PC-3 (cell line): ENCODE measurements around the gene EAF2. TPM values are rescaled to one million over a fixed set of nuclear protein-coding genes. Genes with fewer than 3 reads are reported as not detected.

Experiments used
- ATAC-seq: fragments of 200-7000 bp; cut with Tn5 transposase; 2 replicates; pipeline ENCODE4 v1.9.1; 2020; ENCODE audit warnings: mild to moderate bottlenecking, moderate library complexity
- BruUV-seq: library from RNA; stranded (reverse); fragments of 400-500 nt; replicated peaks from 2 replicates; lab custom pipeline; 2021; lab: Mats Ljungman, UMichigan
- CTCF ChIA-PET: fragments of 300-600 bp; sonication (Branson Sonifier 250); formaldehyde crosslinking; loops from one replicate; lab custom pipeline; 2022; ENCODE audit warnings: antibody characterized with exemption; lab: Charles Lee
- POLR2A ChIA-PET: fragments of 300-600 bp; sonication (Branson Sonifier 250); formaldehyde crosslinking; loops from one replicate; lab custom pipeline; 2022; ENCODE audit warnings: antibody characterized with exemption; ENCODE audit not compliant: unreplicated experiment; lab: Charles Lee
- DNase-seq: peaks from one replicate; pipeline ENCODE4 v3.0.0-alpha.2; 2015
- H2AFZ ChIP-seq: fragments of 300-600 bp; sonication (generic); 2 replicates; pipeline ENCODE4 v1.6.0; 2016; ENCODE audit warnings: antibody characterized with exemption, low read length
- H3F3A ChIP-seq: fragments of 300-600 bp; sonication (generic); one replicate; pipeline ENCODE4 v1.6.0; 2017; ENCODE audit warnings: antibody characterized with exemption, low read length, control low read depth, mild to moderate bottlenecking; ENCODE audit not compliant: unreplicated experiment
- H3K27ac ChIP-seq: fragments of 300-600 bp; sonication (generic); 2 replicates; pipeline ENCODE4 v1.5.1; 2016; ENCODE audit warnings: mild to moderate bottlenecking, low read length
- H3K27me3 ChIP-seq: fragments of 300-600 bp; sonication (generic); 2 replicates; pipeline ENCODE4 v1.6.1; 2016; ENCODE audit warnings: low read length, mixed read lengths
- H3K36me3 ChIP-seq: fragments of 300-600 bp; sonication (generic); 2 replicates; pipeline ENCODE4 v1.6.1; 2016; ENCODE audit warnings: low read depth, mixed run types, low read length, mixed read lengths
- H3K4me1 ChIP-seq: fragments of 300-600 bp; sonication (generic); 2 replicates; pipeline ENCODE4 v1.5.1; 2016; ENCODE audit warnings: low read length; ENCODE audit not compliant: insufficient read depth
- H3K4me2 ChIP-seq: fragments of 300-600 bp; sonication (generic); 2 replicates; pipeline ENCODE4 v1.6.0; 2016; ENCODE audit warnings: low read length
- H3K4me3 ChIP-seq: fragments of 300-600 bp; sonication (generic); 2 replicates; pipeline ENCODE4 v1.5.1; 2016; ENCODE audit warnings: mild to moderate bottlenecking, low read length, mixed read lengths
- H3K79me2 ChIP-seq: fragments of 300-600 bp; sonication (generic); 2 replicates; pipeline ENCODE4 v1.6.1; 2017; ENCODE audit warnings: low read length, mixed read lengths
- H3K9ac ChIP-seq: fragments of 300-600 bp; sonication (generic); 2 replicates; pipeline ENCODE4 v1.6.0; 2016; ENCODE audit warnings: mild to moderate bottlenecking, low read length
- H3K9me2 ChIP-seq: fragments of 300-600 bp; sonication (generic); replicated peaks from 2 replicates; pipeline ENCODE4 v1.6.1; 2016; ENCODE audit warnings: mixed run types, low read length, mixed read lengths
- H3K9me3 ChIP-seq: fragments of 300-600 bp; sonication (generic); 2 replicates; pipeline ENCODE4 v1.6.1; 2016; ENCODE audit warnings: low read length, mixed read lengths
- H4K20me1 ChIP-seq: fragments of 300-600 bp; sonication (generic); 2 replicates; pipeline ENCODE4 v1.6.1; 2016; ENCODE audit warnings: low read length, mixed read lengths
- CTCF ChIP-seq: fragments of 300-600 bp; sonication (generic); conservative IDR thresholded peaks from 2 replicates; pipeline ENCODE4 v1.5.1; 2017; ENCODE audit warnings: antibody characterized with exemption, low read depth, mild to moderate bottlenecking, low read length
- EZH2 ChIP-seq: fragments of 300-600 bp; sonication (generic); IDR thresholded peaks from one replicate; pipeline ENCODE4 v1.6.1; 2017; ENCODE audit warnings: antibody characterized with exemption, mild to moderate bottlenecking, low read length; ENCODE audit not compliant: unreplicated experiment
- EZH2phosphoT487 ChIP-seq: fragments of 300-600 bp; sonication (generic); IDR thresholded peaks from 2 replicates; pipeline ENCODE4 v1.6.1; 2018; ENCODE audit warnings: mild to moderate bottlenecking, antibody characterized with exemption, low read length, borderline replicate concordance
- intact Hi-C: fragments of 100-400 bp; cut with micrococcal nuclease; formaldehyde crosslinking; loops from 2 replicates; pipeline ENCODE4 v1.9.0; 2023
- total RNA-seq: library from RNA; depleted of rRNA; stranded (reverse); fragments of >200 nt; gene quantifications from 2 replicates; pipeline ENCODE4 v1.2.3, GENCODE V29; 2014

Gene EAF2
- total RNA-seq, 1 experiment from 2014 or later: 2.8 TPM

GRCh38 chr3:121834157-121834670, 795 bp upstream of the EAF2 start:
- H2AFZ ChIP-seq: peak overlapping the region; percentile 99
- intact Hi-C loops: loop anchor here (2.0 to 10.0 kb wide), 2 partner anchors 85 to 289 kb away; partner anchors contain the start of genes GOLGB1 and POLQ

GRCh38 chr3:121835465-121835801, 424 bp downstream of the EAF2 start:
- H3K9ac ChIP-seq: peak overlapping the region; percentile 63
- H3K79me2 ChIP-seq: peaks cover 24% of the 10 kb centered on the region
- ATAC-seq: peak; percentile 15
- POLR2A ChIA-PET: no interaction called here
- H3K4me1 ChIP-seq: peaks cover 16% of the 10 kb centered on the region
- no peaks in the 10 kb centered on the region for H3K9me3 ChIP-seq
- no peaks in the 10 kb centered on the region for H3K27me3 ChIP-seq
- CTCF ChIA-PET: no interaction called here
- TF ChIP-seq CTCF: no peak
- no peak for TF ChIP-seq EZH2phosphoT487
- no peak for TF ChIP-seq EZH2
- BruUV-seq: TSS peak; percentile 68
- peaks cover 6% of the 10 kb centered on the region; the same call in 1 of the 2 replicates for H3K36me3 ChIP-seq
- H3K27ac ChIP-seq: no peak overlapping the region
- H3K9me2 ChIP-seq: no peaks in the 10 kb centered on the region
- H4K20me1 ChIP-seq: no peaks in the 10 kb centered on the region
- no peak for DNase-seq
- peak overlapping the region; percentile 99 for H2AFZ ChIP-seq
- no peaks in the 10 kb centered on the region for H3F3A ChIP-seq
- intact Hi-C loops: loop anchor here (1.0 to 10.0 kb wide), 3 partner anchors 87 to 291 kb away; partner anchors contain the start of genes GOLGB1 and POLQ
- peak overlapping the region; percentile 95 for H3K4me2 ChIP-seq
- peak overlapping the region; percentile 81 for H3K4me3 ChIP-seq

More at GRCh38 chr3:121834157-121834670, 795 bp upstream of the EAF2 start:
- TF ChIP-seq EZH2: no peak
- TF ChIP-seq CTCF: no peak
- no peak for TF ChIP-seq EZH2phosphoT487
- peak overlapping the region; percentile 81 for H3K4me3 ChIP-seq
- no peaks in the 10 kb centered on the region for H4K20me1 ChIP-seq
- H3K27me3 ChIP-seq: no peaks in the 10 kb centered on the region
- ATAC-seq (peak; percentile 6), DNase-seq (peak; percentile 33)
- H3K9me2 ChIP-seq: no peaks in the 10 kb centered on the region
- H3K79me2 ChIP-seq: peaks cover 24% of the 10 kb centered on the region
- H3F3A ChIP-seq: no peaks in the 10 kb centered on the region
- H3K4me2 ChIP-seq: peak overlapping the region; percentile 95
- H3K9me3 ChIP-seq: no peaks in the 10 kb centered on the region
- H3K36me3 ChIP-seq: peaks cover 8% of the 10 kb centered on the region
- H3K9ac ChIP-seq: peak overlapping the region; percentile 90
- POLR2A ChIA-PET: no interaction called here
- H3K4me1 ChIP-seq: peaks cover 16% of the 10 kb centered on the region
- H3K27ac ChIP-seq: no peak overlapping the region
- BruUV-seq: TSS peak; percentile 68
- CTCF ChIA-PET: no interaction called here

GRCh38 chr3:121836064-121836463, 1.1 kb downstream of the EAF2 start:
- ChIA-PET CTCF (no interaction called here), POLR2A (no interaction called here)
- peaks cover 6% of the 10 kb centered on the region; the same call in 1 of the 2 replicates for H3K36me3 ChIP-seq
- DNase-seq (no peak), ATAC-seq (no peak)
- no peak overlapping the region for H3K27ac ChIP-seq
- peaks cover 16% of the 10 kb centered on the region for H3K4me1 ChIP-seq
- no TSS peak for BruUV-seq
- intact Hi-C loops: loop anchor here (10.0 kb wide), 1 partner anchor 291 kb away; the partner anchor contains the start of gene POLQ
- H3K4me3 ChIP-seq: peak overlapping the region; percentile 81
- H3K4me2 ChIP-seq: peak overlapping the region; percentile 95
- no peak for TF ChIP-seq EZH2phosphoT487
- no peak for TF ChIP-seq CTCF
- no peak for TF ChIP-seq EZH2
- peak overlapping the region; percentile 63; the same call in 1 of the 2 replicates for H3K9ac ChIP-seq
- H3K9me3 ChIP-seq: no peaks in the 10 kb centered on the region
- H3F3A ChIP-seq: no peaks in the 10 kb centered on the region
- H4K20me1 ChIP-seq: no peaks in the 10 kb centered on the region
- H3K27me3 ChIP-seq: no peaks in the 10 kb centered on the region
- no peaks in the 10 kb centered on the region for H3K9me2 ChIP-seq
- peaks cover 24% of the 10 kb centered on the region for H3K79me2 ChIP-seq
- H2AFZ ChIP-seq: peak overlapping the region; percentile 99
